CD8-positive, alpha-beta memory T cell (primary cell): ENCODE results near the gene ATP6V0A1. TPM values are rescaled to one million over a fixed set of nuclear protein-coding genes. Genes with fewer than 3 reads are reported as not detected.
"Not testable (repeated sequence)": the region's sequence is repeated elsewhere in the genome, so short reads cannot be mapped to it uniquely, and the experiment has no call there.

ENCODE experiments used
- CTCF ChIA-PET: fragments of 350-600 bp; sonication (Branson Sonifier 250); formaldehyde crosslinking; loops from one replicate; lab custom pipeline; 2021; ENCODE audit warnings: antibody characterized with exemption; lab: Charles Lee
- POLR2A ChIA-PET: fragments of 350-600 bp; sonication (Branson Sonifier 250); formaldehyde crosslinking; loops from one replicate; lab custom pipeline; 2021; ENCODE audit warnings: antibody characterized with exemption; lab: Charles Lee
- DNase-seq, 5 donors: peaks; one replicate each; pipeline versions ENCODE4 v3.0.0 to v3.0.0-alpha.2; 2020 to 2022; ENCODE audit warnings: mixed read lengths in 1 of 5
- H3K27ac ChIP-seq: one replicate; pipeline ENCODE4 v1.7.0; 2013; ENCODE audit warnings: low read depth, mild to moderate bottlenecking, low read length, moderate library complexity
- H3K27me3 ChIP-seq: 2 replicates; pipeline ENCODE4 v1.7.0; 2013; ENCODE audit warnings: low read length, mild to moderate bottlenecking; ENCODE audit not compliant: insufficient read depth, poor library complexity, severe bottlenecking
- H3K36me3 ChIP-seq: 2 replicates; pipeline ENCODE4 v1.7.0; 2013; ENCODE audit warnings: mild to moderate bottlenecking, low read length, moderate library complexity; ENCODE audit not compliant: insufficient read depth
- H3K4me1 ChIP-seq: 2 replicates; pipeline ENCODE4 v1.7.0; 2013; ENCODE audit warnings: mild to moderate bottlenecking, low read length, moderate library complexity; ENCODE audit not compliant: insufficient read depth
- H3K4me3 ChIP-seq: 2 replicates; pipeline ENCODE4 v1.7.0; 2013; ENCODE audit warnings: mild to moderate bottlenecking, low read length
- H3K9me3 ChIP-seq: 2 replicates; pipeline ENCODE4 v1.7.0; 2013; ENCODE audit warnings: mild to moderate bottlenecking, low read length
- H3K27ac Mint-ChIP-seq, 8 donors: one replicate each; pipeline ENCODE4 v1.8.0; 2020 to 2021; ENCODE audit warnings: mixed read lengths in 8 of 8, mild to moderate bottlenecking in 6 of 8, inconsistent platforms in 3 of 8, moderate library complexity in 3 of 8
- H3K27me3 Mint-ChIP-seq, 2 donors: one replicate each; pipeline ENCODE4 v1.8.0; 2020 to 2021; ENCODE audit warnings: mixed read lengths in 2 of 2, mild to moderate bottlenecking in 1 of 2, moderate library complexity in 1 of 2
- H3K36me3 Mint-ChIP-seq, 3 donors: one replicate each; pipeline ENCODE4 v1.8.0; 2020 to 2021; ENCODE audit warnings: mixed read lengths in 3 of 3, inconsistent platforms in 1 of 3, mild to moderate bottlenecking in 1 of 3
- H3K4me1 Mint-ChIP-seq, 3 donors: one replicate each; pipeline ENCODE4 v1.8.0; 2020 to 2021; ENCODE audit warnings: mixed read lengths in 3 of 3, inconsistent platforms in 1 of 3, mild to moderate bottlenecking in 1 of 3
- H3K4me3 Mint-ChIP-seq, 7 donors: one replicate each; pipeline ENCODE4 v1.8.0; 2020 to 2021; ENCODE audit warnings: mixed read lengths in 7 of 7, mild to moderate bottlenecking in 6 of 7, moderate library complexity in 4 of 7, inconsistent platforms in 2 of 7
- H3K9me3 Mint-ChIP-seq, 5 donors: one replicate each; pipeline ENCODE4 v1.8.0; 2020 to 2022; ENCODE audit warnings: mixed read lengths in 5 of 5, mild to moderate bottlenecking in 3 of 5, moderate library complexity in 2 of 5, inconsistent platforms in 1 of 5
- polyA plus RNA-seq: library from polyadenylated mRNA; unstranded; fragments of 300-500 nt; fragmentation: Illumina TruSeq; gene quantifications from one replicate; pipeline ENCODE4 v1.2.3, GENCODE V29; 2021
- total RNA-seq, 2 experiments: library from RNA; stranded (reverse); gene quantifications; one replicate each; pipeline ENCODE4 v1.2.3, GENCODE V29; 2021

Gene ATP6V0A1
- total and polyA plus RNA-seq, 3 experiments from 2014 or later = 3.0 to 5.5 (median 3.6) TPM

DNA sequence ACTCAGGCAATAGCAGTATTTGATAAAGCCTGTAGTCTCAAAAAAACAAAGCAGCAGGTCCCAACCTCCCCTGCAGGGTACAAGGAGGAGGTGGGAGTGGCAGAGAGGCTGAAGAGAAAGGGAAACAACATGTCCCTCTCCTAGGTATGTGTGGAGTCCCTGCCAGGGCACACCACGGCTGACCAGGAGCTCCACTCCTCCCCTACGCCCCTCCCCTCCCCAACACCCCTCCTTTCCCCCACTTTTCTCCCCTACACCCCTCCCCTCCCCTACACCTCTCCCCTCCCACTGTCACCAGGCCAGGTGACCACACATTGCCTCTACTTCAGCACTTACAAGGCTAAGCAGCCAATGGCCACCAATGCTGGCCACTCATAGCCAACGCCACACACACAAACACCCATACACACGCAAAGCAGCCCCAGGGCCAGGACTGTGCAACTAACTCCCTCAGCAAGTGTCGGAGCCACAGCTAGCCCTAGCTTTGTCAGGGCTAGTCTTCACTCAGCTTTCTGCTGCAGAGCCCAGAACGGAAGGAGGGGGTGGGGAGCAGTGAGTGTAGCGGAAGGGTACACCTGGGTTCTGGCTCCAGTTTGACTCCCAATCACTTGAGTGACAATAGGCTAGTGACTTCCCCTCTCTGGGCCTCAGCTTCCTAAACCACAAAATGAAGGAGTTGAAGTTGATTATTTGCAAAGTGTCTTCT is 43.8 kb upstream of the ATP6V0A1 start:
- Mint-ChIP-seq H3K9me3 (no peaks in the 10 kb centered on the region), H3K4me1 (peaks cover 9 to 10% (median 9%) of the 10 kb centered on the region in 3 donors), H3K36me3 (no peaks in the 10 kb centered on the region), H3K27me3 (no peaks in the 10 kb centered on the region), H3K27ac (peak overlapping the region in 3 of 8 donors; percentile 22 to 58 (median 25)), H3K4me3 (peak overlapping the region in 4 of 7 donors; percentile 33 to 52 (median 41))
- peaks cover 16% of the 10 kb centered on the region for H3K4me1 ChIP-seq
- no peaks in the 10 kb centered on the region for H3K36me3 ChIP-seq
- POLR2A ChIA-PET = interaction anchor here (1.0 kb wide), 1 partner anchor 8 kb away, joined by 3 read pairs; the partner anchor contains the start of gene CAVIN1
- peak overlapping the region; percentile 49 for H3K4me3 ChIP-seq
- no peak overlapping the region for H3K27ac ChIP-seq
- H3K9me3 ChIP-seq = no peaks in the 10 kb centered on the region
- H3K27me3 ChIP-seq = no peaks in the 10 kb centered on the region
- CTCF ChIA-PET = interaction anchor here (0.8 to 1.2 kb wide), 5 partner anchors 8 to 114 kb away, joined by 3 to 4 read pairs (median 3); no protein-coding TSS in a partner anchor
- peak in 1 of 5 donors; percentile 39 for DNase-seq

GRCh38 chr17:42417981-42418380 is 40.7 kb upstream of the ATP6V0A1 start:
- Mint-ChIP-seq H3K4me1 (peaks cover 14 to 25% (median 15%) of the 10 kb centered on the region in 3 donors), H3K27me3 (peaks cover 13 to 19% of the 10 kb centered on the region in 2 donors)
- H3K9me3 Mint-ChIP-seq, CTCF ChIA-PET, DNase-seq, H3K27me3 ChIP-seq, H3K36me3 ChIP-seq, H3K4me3 ChIP-seq, H3K4me3 Mint-ChIP-seq, POLR2A ChIA-PET, H3K27ac ChIP-seq, H3K27ac Mint-ChIP-seq, H3K9me3 ChIP-seq, H3K36me3 Mint-ChIP-seq: not testable (repeated sequence)
- H3K4me1 ChIP-seq = peaks cover 20% of the 10 kb centered on the region

- Mint-ChIP-seq H3K4me3 (peak overlapping the region in 4 of 7 donors; percentile 47 to 69 (median 52)), H3K27me3 (peaks cover 21 to 30% of the 10 kb centered on the region in 2 donors), H3K36me3 (no peaks in the 10 kb centered on the region), H3K27ac (peak overlapping the region in 1 of 8 donors; percentile 74), H3K4me1 (peaks cover 5 to 20% (median 9%) of the 10 kb centered on the region in 3 donors), H3K9me3 (no peaks in the 10 kb centered on the region)
- Histone ChIP-seq H3K4me3 (no peak overlapping the region), H3K27ac (no peak overlapping the region), H3K27me3 (peaks cover 13% of the 10 kb centered on the region), H3K36me3 (no peaks in the 10 kb centered on the region), H3K4me1 (peaks cover 8% of the 10 kb centered on the region), H3K9me3 (no peaks in the 10 kb centered on the region)
- POLR2A ChIA-PET = no interaction called here
- no peak for DNase-seq
- CTCF ChIA-PET = interaction anchor here (0.8 to 0.9 kb wide), 2 partner anchors 95 to 109 kb away, joined by 3 to 4 read pairs; no protein-coding TSS in a partner anchor
These were observed 37.6 kb upstream of the ATP6V0A1 start for GRCh38 chr17:42421136-42421506.

- H3K4me3 Mint-ChIP-seq = peak overlapping the region in 6 of 7 donors; percentile 59 to 82 (median 68)
- H3K4me1 Mint-ChIP-seq = peaks cover 5 to 20% (median 9%) of the 10 kb centered on the region in 3 donors
- Histone ChIP-seq H3K27ac (no peak overlapping the region), H3K36me3 (no peaks in the 10 kb centered on the region), H3K9me3 (no peaks in the 10 kb centered on the region), H3K4me1 (peaks cover 8% of the 10 kb centered on the region), H3K27me3 (peaks cover 13% of the 10 kb centered on the region), H3K4me3 (no peak overlapping the region)
- DNase-seq = no peak
- H3K27me3 Mint-ChIP-seq = peaks cover 23 to 30% of the 10 kb centered on the region in 2 donors
- ChIA-PET CTCF (interaction anchor here (0.9 to 1.9 kb wide), 6 partner anchors 8 to 108 kb away, joined by 3 to 8 read pairs (median 6); no protein-coding TSS in a partner anchor), POLR2A (no interaction called here)
- H3K36me3 Mint-ChIP-seq = no peaks in the 10 kb centered on the region
- no peaks in the 10 kb centered on the region for H3K9me3 Mint-ChIP-seq
- no peak overlapping the region for H3K27ac Mint-ChIP-seq
These were observed 37.0 kb upstream of the ATP6V0A1 start for GRCh38 chr17:42421507-42422338.

DNA sequence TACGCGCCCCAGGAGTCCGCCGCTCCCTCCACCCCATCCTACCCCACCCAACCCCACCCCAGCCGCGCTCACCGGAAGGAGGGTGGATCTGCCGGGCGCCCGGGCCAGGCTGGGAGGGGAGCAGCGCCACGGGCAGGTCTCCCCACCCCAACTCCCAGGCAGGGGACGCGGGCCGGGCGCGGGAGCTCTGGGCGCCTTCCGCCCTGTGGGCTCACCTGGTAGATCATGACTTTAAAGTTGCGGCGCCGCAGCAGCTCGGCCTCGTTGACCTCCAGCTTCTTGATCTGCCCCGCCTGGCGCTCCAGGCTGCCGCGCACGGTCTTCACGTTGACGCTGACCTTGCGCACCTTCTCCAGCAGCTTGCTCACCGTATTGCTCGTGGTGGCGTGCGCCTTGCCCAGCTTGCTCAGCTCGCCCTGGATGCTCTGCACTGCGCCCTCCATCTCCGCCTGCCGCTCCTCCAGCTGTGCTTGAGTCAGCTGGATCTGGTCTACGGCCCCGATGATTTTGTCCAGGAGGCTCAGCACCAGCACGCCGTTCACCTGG is 36.2 kb upstream of the ATP6V0A1 start:
- H3K27me3 Mint-ChIP-seq = peaks cover 23 to 30% of the 10 kb centered on the region in 2 donors
- ChIA-PET POLR2A (interaction anchor here (0.5 to 0.9 kb wide), 2 partner anchors 8 to 239 kb away, joined by 3 to 4 read pairs; no protein-coding TSS in a partner anchor), CTCF (interaction anchor here (1.1 to 1.9 kb wide), 7 partner anchors 9 to 107 kb away, joined by 4 to 8 read pairs (median 6); no protein-coding TSS in a partner anchor)
- H3K4me1 Mint-ChIP-seq = peaks cover 5 to 20% (median 9%) of the 10 kb centered on the region in 3 donors
- no peaks in the 10 kb centered on the region for H3K9me3 Mint-ChIP-seq
- H3K4me3 Mint-ChIP-seq = peak overlapping the region; percentile 55 to 88 (median 82)
- no peaks in the 10 kb centered on the region for H3K36me3 ChIP-seq
- DNase-seq = peak in 1 of 5 donors; percentile 13
- H3K36me3 Mint-ChIP-seq = no peaks in the 10 kb centered on the region
- H3K27me3 ChIP-seq = peaks cover 13% of the 10 kb centered on the region
- H3K4me3 ChIP-seq = peak overlapping the region; percentile 60
- peaks cover 8% of the 10 kb centered on the region for H3K4me1 ChIP-seq
- peak overlapping the region in 2 of 8 donors; percentile 28 to 29 for H3K27ac Mint-ChIP-seq
- peak overlapping the region; percentile 43 for H3K27ac ChIP-seq
- H3K9me3 ChIP-seq = no peaks in the 10 kb centered on the region

- peak within 1 kb of the TSS in 2 of 8 donors; percentile 28 to 29 for H3K27ac Mint-ChIP-seq
- H3K4me3 ChIP-seq = peak within 1 kb of the TSS; percentile 60
- H3K36me3 Mint-ChIP-seq = no peaks in the 10 kb centered on the region
- H3K4me1 ChIP-seq = peaks cover 8% of the 10 kb centered on the region
- H3K4me1 Mint-ChIP-seq = peaks cover 5 to 20% (median 9%) of the 10 kb centered on the region in 3 donors
- no peaks in the 10 kb centered on the region for H3K36me3 ChIP-seq
- H3K4me3 Mint-ChIP-seq = peak within 1 kb of the TSS; percentile 55 to 88 (median 82)
- H3K9me3 Mint-ChIP-seq = no peaks in the 10 kb centered on the region
- peak within 1 kb of the TSS; percentile 43 for H3K27ac ChIP-seq
- DNase-seq = no peak
- peaks cover 13% of the 10 kb centered on the region for H3K27me3 ChIP-seq
- POLR2A ChIA-PET = interaction anchor here (0.5 to 0.9 kb wide), 2 partner anchors 9 to 240 kb away, joined by 3 to 4 read pairs; no protein-coding TSS in a partner anchor
- CTCF ChIA-PET = interaction anchor here (1.1 to 1.9 kb wide), 7 partner anchors 9 to 107 kb away, joined by 4 to 8 read pairs (median 6); no protein-coding TSS in a partner anchor
- H3K27me3 Mint-ChIP-seq = peaks cover 23 to 35% of the 10 kb centered on the region in 2 donors
- no peaks in the 10 kb centered on the region for H3K9me3 ChIP-seq
These were observed 35.5 kb upstream of the ATP6V0A1 start, which contains the start of gene CAVIN1 for GRCh38 chr17:42422958-42423712. CAVIN1 (minus strand) TSS chr17:42423256; CDS start chr17:42423097, 159 bp downstream.

GRCh38 chr17:42423766-42424165 is 34.9 kb upstream of the ATP6V0A1 start:
- Histone ChIP-seq H3K9me3 (no peaks in the 10 kb centered on the region), H3K4me3 (no peak overlapping the region), H3K27ac (no peak overlapping the region), H3K4me1 (peaks cover 11% of the 10 kb centered on the region), H3K27me3 (peaks cover 13% of the 10 kb centered on the region), H3K36me3 (no peaks in the 10 kb centered on the region)
- Mint-ChIP-seq H3K27me3 (peaks cover 25 to 40% of the 10 kb centered on the region in 2 donors), H3K27ac (no peak overlapping the region), H3K9me3 (no peaks in the 10 kb centered on the region), H3K4me1 (peaks cover 5 to 20% (median 9%) of the 10 kb centered on the region in 3 donors), H3K36me3 (no peaks in the 10 kb centered on the region), H3K4me3 (peak overlapping the region in 4 of 7 donors; percentile 33 to 81 (median 50))
- DNase-seq = no peak
- CTCF ChIA-PET = interaction anchor here (1.5 to 1.9 kb wide), 4 partner anchors 94 to 106 kb away, joined by 4 to 8 read pairs (median 6); no protein-coding TSS in a partner anchor
- POLR2A ChIA-PET = no interaction called here
